ENCODE measurements around the gene C22orf39. TPM values are rescaled to one million over a fixed set of nuclear protein-coding genes. Genes with fewer than 3 reads are reported as not detected.
"Not testable (repeated sequence)": the region's sequence is repeated elsewhere in the genome, so short reads cannot be mapped to it uniquely, and the experiment has no call there.

C22orf39 gene
- total RNA-seq, 1 donor from 2014 or later: 42.3 TPM

GRCh38 chr22:19450363-19451175 lies 3.1 kb upstream of the C22orf39 start:
- H3K4me3 ChIP-seq (ENCODE audit: low read depth, low read length): no peak overlapping the region
- TF ChIP-seq CTCF (IDR thresholded peaks at IDR 0.05; ENCODE audit: insufficient read depth, low read length, poor library complexity, severe bottlenecking): no peak
- DNase-seq (ENCODE audit: low read depth): no peak
- H3K36me3 ChIP-seq (ENCODE audit: control insufficient read depth, insufficient read depth, low read length): peaks cover 1% of the 10 kb centered on the region
- no peaks in the 10 kb centered on the region for H3K27me3 ChIP-seq (ENCODE audit: control insufficient read depth, insufficient read depth, low read length)

GRCh38 chr22:19449422-19449767 lies 1.9 kb upstream of the C22orf39 start:
- Histone ChIP-seq H3K36me3 (ENCODE audit: control insufficient read depth, insufficient read depth, low read length) (peaks cover 1% of the 10 kb centered on the region), H3K4me3 (ENCODE audit: low read depth, low read length) (no peak overlapping the region), H3K27me3 (ENCODE audit: control insufficient read depth, insufficient read depth, low read length) (no peaks in the 10 kb centered on the region)
- no peak for TF ChIP-seq CTCF (IDR thresholded peaks at IDR 0.05; ENCODE audit: insufficient read depth, low read length, poor library complexity, severe bottlenecking)
- no peak for DNase-seq (ENCODE audit: low read depth)

- TF ChIP-seq CTCF (IDR thresholded peaks at IDR 0.05; ENCODE audit: insufficient read depth, low read length, poor library complexity, severe bottlenecking): no peak
- H3K27me3 ChIP-seq (ENCODE audit: control insufficient read depth, insufficient read depth, low read length): no peaks in the 10 kb centered on the region
- H3K36me3 ChIP-seq (ENCODE audit: control insufficient read depth, insufficient read depth, low read length): peaks cover 1% of the 10 kb centered on the region
- no peak overlapping the region for H3K4me3 ChIP-seq (ENCODE audit: low read depth, low read length)
- no peak for DNase-seq (ENCODE audit: low read depth)
These were observed 1.4 kb upstream of the C22orf39 start for GRCh38 chr22:19448739-19449421.

- no peak for TF ChIP-seq CTCF (IDR thresholded peaks at IDR 0.05; ENCODE audit: insufficient read depth, low read length, poor library complexity, severe bottlenecking)
- no peak for DNase-seq (ENCODE audit: low read depth)
- Histone ChIP-seq H3K36me3 (ENCODE audit: control insufficient read depth, insufficient read depth, low read length) (peaks cover 3% of the 10 kb centered on the region), H3K27me3 (ENCODE audit: control insufficient read depth, insufficient read depth, low read length) (no peaks in the 10 kb centered on the region), H3K4me3 (ENCODE audit: low read depth, low read length) (peak overlapping the region; percentile 67)
These were observed 631 bp upstream of the C22orf39 start for GRCh38 chr22:19448076-19448607.

GRCh38 chr22:19446603-19447329 lies 745 bp downstream of the C22orf39 start:
- peak overlapping the region; percentile 67 for H3K4me3 ChIP-seq (ENCODE audit: low read depth, low read length)
- no peak for TF ChIP-seq CTCF (IDR thresholded peaks at IDR 0.05; ENCODE audit: insufficient read depth, low read length, poor library complexity, severe bottlenecking)
- H3K36me3 ChIP-seq (ENCODE audit: control insufficient read depth, insufficient read depth, low read length): peaks cover 2% of the 10 kb centered on the region
- no peak for DNase-seq (ENCODE audit: low read depth)
- no peaks in the 10 kb centered on the region for H3K27me3 ChIP-seq (ENCODE audit: control insufficient read depth, insufficient read depth, low read length)

GRCh38 chr22:19445279-19445982 lies 2.1 kb downstream of the C22orf39 start:
- DNase-seq (ENCODE audit: low read depth); H3K27me3 ChIP-seq (ENCODE audit: control insufficient read depth, insufficient read depth, low read length); H3K4me3 ChIP-seq (ENCODE audit: low read depth, low read length); H3K36me3 ChIP-seq (ENCODE audit: control insufficient read depth, insufficient read depth, low read length): not testable (repeated sequence)
